ENCODE results near the gene ZBTB7A.

ZBTB7A gene

DNA sequence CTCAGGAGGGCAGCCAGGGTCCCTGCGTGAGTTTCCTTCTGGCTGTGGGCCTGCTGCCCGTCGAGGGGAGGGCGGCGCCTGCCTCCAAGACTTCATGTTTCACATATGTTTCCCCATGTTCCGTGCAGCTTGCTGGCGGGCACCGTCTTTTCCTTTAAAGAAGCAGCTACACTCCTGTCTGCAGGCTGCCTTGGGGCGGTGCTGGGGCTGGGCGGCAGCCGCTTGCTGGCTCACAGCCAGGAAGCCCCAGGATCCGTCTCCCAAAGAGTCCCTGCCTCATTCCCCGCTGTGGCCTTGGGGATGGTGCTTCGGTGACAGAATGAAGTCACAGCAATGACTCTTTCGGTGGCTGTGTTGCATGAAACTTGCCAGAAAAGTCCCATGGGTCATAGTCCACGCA, 34.3 kb downstream of the ZBTB7A start:
- no peak for DNase-seq (ENCODE audit: low spot score)
- in situ Hi-C loops (cut with MboI; ENCODE audit: low sequenced_read_pairs, unreplicated experiment), result no loop called here

DNA sequence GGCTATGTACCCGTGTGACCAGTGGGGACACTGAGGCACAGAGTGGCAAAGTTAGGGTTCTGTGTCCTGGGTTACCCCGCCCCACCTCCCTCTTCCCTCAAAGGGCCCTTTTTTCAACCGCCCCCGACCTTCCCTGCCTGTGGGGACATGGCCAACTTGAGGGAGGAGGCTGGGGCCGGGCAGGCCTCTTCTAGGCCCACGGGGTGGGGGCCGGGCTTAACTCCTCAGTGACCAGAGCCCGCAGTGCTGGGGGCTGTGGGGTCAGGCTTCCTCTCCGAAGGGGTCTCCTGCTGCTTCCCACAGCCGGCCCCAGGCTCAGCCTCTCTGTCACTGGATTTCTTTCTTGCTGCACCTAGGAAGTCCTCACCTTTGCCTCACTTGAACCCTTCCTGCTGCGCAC, 35.3 kb downstream of the ZBTB7A start:
- TF ChIP-seq, protein P1, sequence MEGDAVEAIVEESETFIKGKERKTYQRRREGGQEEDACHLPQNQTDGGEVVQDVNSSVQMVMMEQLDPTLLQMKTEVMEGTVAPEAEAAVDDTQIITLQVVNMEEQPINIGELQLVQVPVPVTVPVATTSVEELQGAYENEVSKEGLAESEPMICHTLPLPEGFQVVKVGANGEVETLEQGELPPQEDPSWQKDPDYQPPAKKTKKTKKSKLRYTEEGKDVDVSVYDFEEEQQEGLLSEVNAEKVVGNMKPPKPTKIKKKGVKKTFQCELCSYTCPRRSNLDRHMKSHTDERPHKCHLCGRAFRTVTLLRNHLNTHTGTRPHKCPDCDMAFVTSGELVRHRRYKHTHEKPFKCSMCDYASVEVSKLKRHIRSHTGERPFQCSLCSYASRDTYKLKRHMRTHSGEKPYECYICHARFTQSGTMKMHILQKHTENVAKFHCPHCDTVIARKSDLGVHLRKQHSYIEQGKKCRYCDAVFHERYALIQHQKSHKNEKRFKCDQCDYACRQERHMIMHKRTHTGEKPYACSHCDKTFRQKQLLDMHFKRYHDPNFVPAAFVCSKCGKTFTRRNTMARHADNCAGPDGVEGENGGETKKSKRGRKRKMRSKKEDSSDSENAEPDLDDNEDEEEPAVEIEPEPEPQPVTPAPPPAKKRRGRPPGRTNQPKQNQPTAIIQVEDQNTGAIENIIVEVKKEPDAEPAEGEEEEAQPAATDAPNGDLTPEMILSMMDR (IDR thresholded peaks at IDR 0.05; ENCODE audit: borderline replicate concordance, control extremely low read depth, extremely low read depth, insufficient read depth, missing control alignments), result no peak
- DNase-seq (ENCODE audit: low spot score), result no peak
- in situ Hi-C loops (cut with MboI; ENCODE audit: low sequenced_read_pairs, unreplicated experiment), result no loop called here

More for the DNA sequence above, 34.3 kb downstream of the ZBTB7A start:
- TF ChIP-seq, protein P1 (IDR thresholded peaks at IDR 0.05; ENCODE audit: borderline replicate concordance, control extremely low read depth, extremely low read depth, insufficient read depth, missing control alignments), result no peak

DNA sequence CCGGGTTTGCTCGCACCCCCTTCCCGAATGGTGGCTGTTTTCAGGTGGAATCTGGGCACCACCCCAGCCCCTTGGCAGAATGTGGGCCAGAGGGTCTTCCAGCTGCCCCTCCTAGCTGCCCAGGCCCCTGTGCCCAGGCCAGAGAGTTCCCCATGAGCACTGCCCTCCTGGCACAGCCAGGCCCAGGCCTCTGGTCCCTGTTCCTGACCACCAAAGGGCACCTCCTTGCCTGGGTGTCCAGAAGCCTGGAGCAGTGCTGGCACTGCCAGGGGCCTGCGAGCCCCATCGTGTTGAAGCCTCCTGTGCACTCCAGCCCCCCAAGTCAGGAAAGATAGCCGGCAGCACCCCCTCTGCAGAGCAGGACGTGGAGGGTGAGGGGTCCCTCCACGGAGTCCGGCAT, 35.7 kb downstream of the ZBTB7A start:
- no peak for DNase-seq (ENCODE audit: low spot score)
- TF ChIP-seq, protein P1 (IDR thresholded peaks at IDR 0.05; ENCODE audit: borderline replicate concordance, control extremely low read depth, extremely low read depth, insufficient read depth, missing control alignments), result no peak
- in situ Hi-C loops (cut with MboI; ENCODE audit: low sequenced_read_pairs, unreplicated experiment), result no loop called here

DNA sequence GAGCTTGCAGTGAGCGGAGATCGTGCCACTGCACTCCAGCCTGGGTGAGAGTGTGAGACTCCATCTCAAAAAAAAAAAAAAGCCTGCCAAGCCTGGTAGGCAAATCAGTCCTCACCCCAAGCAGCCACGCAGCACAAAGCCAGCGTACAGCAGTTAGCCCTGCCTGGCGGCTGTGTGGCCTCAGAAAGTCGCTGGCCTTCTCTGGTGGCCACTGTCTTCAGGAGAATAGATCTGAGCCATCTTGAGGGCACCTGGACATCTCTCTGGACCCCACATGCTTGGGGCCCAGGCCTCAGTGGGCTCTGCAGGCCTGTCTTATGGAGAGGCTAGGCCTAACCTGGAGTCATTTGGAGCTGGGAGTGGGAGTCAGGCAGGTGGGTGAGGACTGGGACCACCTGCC, 36.1 kb downstream of the ZBTB7A start:
- no peak for DNase-seq (ENCODE audit: low spot score)
- in situ Hi-C loops (cut with MboI; ENCODE audit: low sequenced_read_pairs, unreplicated experiment), result no loop called here

DNA sequence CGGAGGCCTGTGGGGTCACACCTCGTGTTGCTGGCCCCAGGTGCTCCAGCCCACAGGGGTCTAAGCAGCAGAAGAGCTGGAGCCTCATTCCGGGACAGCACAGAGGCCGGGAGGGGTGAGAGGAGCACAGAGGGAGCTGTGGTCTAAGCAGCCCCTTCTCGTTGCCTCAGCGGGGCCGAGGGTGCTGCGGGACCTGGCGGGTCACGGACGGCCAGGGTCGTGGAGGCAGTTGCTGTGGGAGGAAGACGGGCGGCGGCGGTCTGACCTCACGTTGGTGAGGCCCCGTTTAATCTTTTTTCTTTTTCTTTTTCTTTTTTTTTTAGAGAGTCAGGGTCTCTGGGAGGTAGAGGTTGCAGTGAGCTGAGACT, 37.5 kb downstream of the ZBTB7A start:
- no peak for DNase-seq (ENCODE audit: low spot score)
- in situ Hi-C loops (cut with MboI; ENCODE audit: low sequenced_read_pairs, unreplicated experiment), result no loop called here
- TF ChIP-seq, protein P1 (IDR thresholded peaks at IDR 0.05; ENCODE audit: borderline replicate concordance, control extremely low read depth, extremely low read depth, insufficient read depth, missing control alignments), result no peak

More for the DNA sequence above, 36.1 kb downstream of the ZBTB7A start:
- TF ChIP-seq, protein P1 (IDR thresholded peaks at IDR 0.05; ENCODE audit: borderline replicate concordance, control extremely low read depth, extremely low read depth, insufficient read depth, missing control alignments), result no peak

DNA sequence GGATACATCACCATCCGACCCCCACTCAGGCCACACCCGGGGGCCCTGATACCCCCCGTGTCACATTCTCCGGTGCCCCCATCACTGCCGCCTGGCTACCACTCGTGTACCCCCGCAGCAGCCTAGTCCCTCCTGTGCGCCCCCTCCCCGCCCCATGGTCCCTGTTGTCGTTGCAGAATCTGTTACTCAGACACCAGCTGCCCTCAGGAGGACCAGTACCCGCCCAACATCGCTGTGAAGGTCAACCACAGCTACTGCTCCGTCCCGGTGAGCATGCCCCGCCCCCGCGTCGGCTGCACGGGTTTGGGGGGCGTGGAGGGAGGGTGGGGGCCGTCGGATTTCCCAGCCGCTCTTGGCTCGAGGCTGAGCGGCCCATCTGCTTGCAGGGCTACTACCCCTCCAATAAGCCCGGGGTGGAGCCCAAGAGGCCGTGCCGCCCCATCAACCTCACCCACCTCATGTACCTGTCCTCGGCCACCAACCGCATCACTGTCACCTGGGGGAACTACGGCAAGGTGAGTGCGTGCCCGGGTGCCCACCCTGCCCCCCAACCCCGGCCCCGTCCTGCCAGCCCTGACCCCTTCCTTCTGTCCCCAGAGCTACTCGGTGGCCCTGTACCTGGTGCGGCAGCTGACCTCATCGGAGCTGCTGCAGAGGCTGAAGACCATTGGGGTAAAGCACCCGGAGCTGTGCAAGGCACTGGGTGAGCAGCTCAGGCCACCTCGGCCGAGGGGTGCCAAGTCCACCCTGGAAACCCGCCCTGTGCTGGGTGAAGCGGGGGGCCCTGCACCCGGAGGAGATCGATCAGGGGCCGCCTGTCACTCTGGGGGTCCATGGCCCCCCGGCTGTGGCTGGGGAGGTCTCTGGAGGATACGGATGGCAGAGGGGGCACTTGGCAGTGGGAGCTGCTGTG, 38.1 kb downstream of the ZBTB7A start:
- no peak for DNase-seq (ENCODE audit: low spot score)
- TF ChIP-seq, protein P1 (IDR thresholded peaks at IDR 0.05; ENCODE audit: borderline replicate concordance, control extremely low read depth, extremely low read depth, insufficient read depth, missing control alignments), result no peak
- in situ Hi-C loops (cut with MboI; ENCODE audit: low sequenced_read_pairs, unreplicated experiment), result no loop called here

Data from GM13976 (cell line).